ENCODE results near the gene CXCR6. TPM values are rescaled to one million over a fixed set of nuclear protein-coding genes. Genes with fewer than 3 reads are reported as not detected.

The CXCR6 gene
- total and polyA plus RNA-seq, 9 donors = 0.20 to 3.5 (median 0.55) TPM

DNA sequence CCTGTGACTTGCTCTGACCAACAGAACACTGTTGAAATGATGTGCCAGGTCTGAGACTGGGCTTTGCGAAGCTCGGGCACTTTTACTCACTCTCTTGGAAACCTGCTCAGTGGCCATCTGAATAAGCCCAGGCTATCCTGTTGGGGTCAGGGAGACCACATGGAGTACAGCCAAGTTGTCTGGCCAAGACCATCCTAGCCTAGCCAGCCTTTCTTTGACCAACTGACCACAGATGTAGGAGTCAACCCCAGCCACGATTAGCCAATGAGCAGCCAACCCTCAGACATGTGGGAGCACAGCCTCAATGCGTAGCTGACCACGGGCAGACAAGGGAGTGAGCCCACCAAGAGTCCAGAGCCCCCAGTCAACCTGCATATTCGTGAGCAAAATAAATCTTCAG lies 30.8 kb upstream of the CXCR6 start:
- H3K4me3 ChIP-seq = no peak overlapping the region
- H3K27ac ChIP-seq = no peak overlapping the region
- TF ChIP-seq EP300 (IDR thresholded peaks at IDR 0.05) (no peak), POLR2A (IDR thresholded peaks at IDR 0.05) (no peak)
- TF ChIP-seq, protein P1, sequence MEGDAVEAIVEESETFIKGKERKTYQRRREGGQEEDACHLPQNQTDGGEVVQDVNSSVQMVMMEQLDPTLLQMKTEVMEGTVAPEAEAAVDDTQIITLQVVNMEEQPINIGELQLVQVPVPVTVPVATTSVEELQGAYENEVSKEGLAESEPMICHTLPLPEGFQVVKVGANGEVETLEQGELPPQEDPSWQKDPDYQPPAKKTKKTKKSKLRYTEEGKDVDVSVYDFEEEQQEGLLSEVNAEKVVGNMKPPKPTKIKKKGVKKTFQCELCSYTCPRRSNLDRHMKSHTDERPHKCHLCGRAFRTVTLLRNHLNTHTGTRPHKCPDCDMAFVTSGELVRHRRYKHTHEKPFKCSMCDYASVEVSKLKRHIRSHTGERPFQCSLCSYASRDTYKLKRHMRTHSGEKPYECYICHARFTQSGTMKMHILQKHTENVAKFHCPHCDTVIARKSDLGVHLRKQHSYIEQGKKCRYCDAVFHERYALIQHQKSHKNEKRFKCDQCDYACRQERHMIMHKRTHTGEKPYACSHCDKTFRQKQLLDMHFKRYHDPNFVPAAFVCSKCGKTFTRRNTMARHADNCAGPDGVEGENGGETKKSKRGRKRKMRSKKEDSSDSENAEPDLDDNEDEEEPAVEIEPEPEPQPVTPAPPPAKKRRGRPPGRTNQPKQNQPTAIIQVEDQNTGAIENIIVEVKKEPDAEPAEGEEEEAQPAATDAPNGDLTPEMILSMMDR (IDR thresholded peaks at IDR 0.05) = no peak
- no peaks in the 10 kb centered on the region for H3K27me3 ChIP-seq
- H3K4me1 ChIP-seq (ENCODE audit: insufficient read depth) = no peaks in the 10 kb centered on the region
- intact Hi-C loops (cut with DNase I) = no loop called here
- WGBS, 3 donors = 82 to 86% (median 83%) methylated on average over 6 of the region's 6 CpGs
- no peaks in the 10 kb centered on the region for H3K9me3 ChIP-seq
- DNase-seq = no peak
- no peaks in the 10 kb centered on the region for H3K36me3 ChIP-seq

DNA sequence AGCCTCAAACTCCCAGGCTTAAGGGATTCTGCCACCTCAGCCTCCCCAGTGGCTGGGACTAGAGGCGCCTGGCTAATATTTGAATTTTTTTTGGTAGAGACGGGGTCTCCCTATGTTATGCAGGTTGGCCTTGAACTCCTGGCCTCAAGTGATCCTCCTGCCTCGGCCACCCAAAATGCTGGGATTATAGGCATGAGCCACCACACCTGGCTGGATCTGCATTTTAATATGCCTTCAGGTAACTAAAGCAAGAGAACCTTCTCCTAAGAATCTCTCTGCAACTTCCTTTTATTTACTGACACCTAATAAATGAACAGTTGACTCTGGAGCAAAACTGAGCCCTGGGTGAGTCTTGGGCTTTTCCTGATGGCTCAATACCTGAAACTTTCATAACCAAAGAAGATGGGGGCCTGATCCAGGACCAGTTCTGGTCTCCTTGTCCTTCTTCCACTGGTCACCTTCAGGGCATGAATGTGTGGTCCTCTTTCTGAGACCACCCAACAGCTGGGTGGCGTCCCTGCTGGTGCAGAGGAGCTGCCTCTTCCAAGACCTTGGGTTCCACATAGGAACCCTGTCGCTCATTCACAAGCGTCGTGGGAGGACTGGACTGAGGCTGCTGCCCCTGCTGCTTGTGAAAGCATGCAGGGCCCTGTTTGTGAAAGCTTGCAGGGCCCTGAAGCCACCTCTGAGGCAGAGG lies 28.8 kb upstream of the CXCR6 start:
- Histone ChIP-seq H3K4me1 (ENCODE audit: insufficient read depth) (no peaks in the 10 kb centered on the region), H3K36me3 (no peaks in the 10 kb centered on the region), H3K4me3 (no peak overlapping the region), H3K9me3 (no peaks in the 10 kb centered on the region), H3K27me3 (no peaks in the 10 kb centered on the region), H3K27ac (no peak overlapping the region)
- intact Hi-C loops (cut with DNase I) = no loop called here
- WGBS, 3 donors = 76 to 90% (median 81%) methylated on average over 7 of the region's 7 CpGs
- TF ChIP-seq, protein P1 (IDR thresholded peaks at IDR 0.05) = no peak
- no peak for TF ChIP-seq EP300 (IDR thresholded peaks at IDR 0.05)
- TF ChIP-seq POLR2A (IDR thresholded peaks at IDR 0.05) = no peak
- DNase-seq = no peak

DNA sequence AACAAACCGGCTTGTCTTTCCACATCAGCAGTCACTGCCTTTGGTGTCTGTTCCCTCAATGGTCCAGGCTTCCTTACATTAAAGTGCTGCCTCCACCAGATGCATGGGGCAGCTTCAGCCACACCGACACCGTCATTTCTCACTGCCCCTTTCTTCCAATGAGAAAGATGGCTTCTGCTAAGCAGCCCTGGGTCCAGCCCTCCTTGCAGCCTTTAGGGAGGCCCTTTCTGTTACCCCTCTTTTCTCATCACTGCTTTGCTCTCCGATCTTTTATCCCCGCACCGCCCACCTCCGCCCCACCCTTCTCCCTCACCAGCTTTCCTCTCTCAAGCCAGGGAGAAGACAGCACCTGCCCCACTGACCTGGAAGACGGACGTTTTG lies 28.2 kb upstream of the CXCR6 start:
- H3K4me3 ChIP-seq = no peak overlapping the region
- no peaks in the 10 kb centered on the region for H3K9me3 ChIP-seq
- intact Hi-C loops (cut with DNase I) = no loop called here
- no peak overlapping the region for H3K27ac ChIP-seq
- TF ChIP-seq, protein P1 (IDR thresholded peaks at IDR 0.05) = no peak
- TF ChIP-seq EP300 (IDR thresholded peaks at IDR 0.05) (no peak), POLR2A (IDR thresholded peaks at IDR 0.05) (no peak)
- no peaks in the 10 kb centered on the region for H3K36me3 ChIP-seq
- H3K27me3 ChIP-seq = no peaks in the 10 kb centered on the region
- no peaks in the 10 kb centered on the region for H3K4me1 ChIP-seq (ENCODE audit: insufficient read depth)
- 87 to 89% (median 89%) methylated on average over 9 of the region's 9 CpGs for WGBS, 3 donors
- DNase-seq = no peak

DNA sequence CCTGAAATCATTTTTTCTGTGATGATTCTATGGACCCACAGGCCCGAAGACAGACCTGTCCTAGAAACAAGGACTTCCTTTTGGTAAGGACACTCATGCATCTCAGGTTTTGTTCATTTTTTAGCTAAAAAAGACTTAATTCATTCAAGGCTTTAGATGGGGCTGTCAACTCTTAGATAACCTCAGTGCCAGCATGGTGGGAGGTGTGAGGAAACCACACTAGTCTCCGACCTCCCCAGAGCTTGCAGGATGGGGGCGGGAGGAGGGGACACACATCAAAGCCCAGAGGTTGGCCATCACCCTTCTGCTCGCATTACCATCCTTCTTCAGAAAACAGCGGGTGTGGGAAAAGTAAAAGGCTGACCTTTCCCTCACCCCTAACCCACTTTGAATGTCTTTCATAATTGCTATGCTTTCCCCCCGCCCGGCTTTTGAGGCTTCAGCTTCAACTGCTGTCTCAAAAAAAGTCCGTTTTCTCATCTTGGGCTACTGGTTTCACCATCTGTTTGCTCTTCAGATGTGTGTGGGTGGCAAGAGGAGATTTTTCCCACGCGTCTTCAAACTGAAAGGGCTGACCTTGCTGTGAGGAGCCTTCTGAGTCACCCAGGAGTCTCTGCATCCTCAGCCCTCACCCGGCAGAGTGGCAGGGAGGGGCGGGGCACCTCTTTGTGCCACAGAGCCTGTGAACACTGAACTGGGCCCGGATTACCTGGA lies 27.6 kb upstream of the CXCR6 start:
- no peak overlapping the region for H3K4me3 ChIP-seq
- intact Hi-C loops (cut with DNase I) = no loop called here
- DNase-seq = no peak
- H3K27ac ChIP-seq = no peak overlapping the region
- TF ChIP-seq, protein P1 (IDR thresholded peaks at IDR 0.05) = no peak
- no peak for TF ChIP-seq EP300 (IDR thresholded peaks at IDR 0.05)
- TF ChIP-seq POLR2A (IDR thresholded peaks at IDR 0.05) = no peak
- H3K9me3 ChIP-seq = no peaks in the 10 kb centered on the region
- H3K36me3 ChIP-seq = no peaks in the 10 kb centered on the region
- H3K27me3 ChIP-seq = no peaks in the 10 kb centered on the region
- H3K4me1 ChIP-seq (ENCODE audit: insufficient read depth) = no peaks in the 10 kb centered on the region
- 26 to 36% (median 27%) methylated on average over 13 of the region's 13 CpGs for WGBS, 3 donors
